C4-2B (cell line): Measurements from ENCODE around the gene TRPM5.

Experiments
- H3K27ac ChIP-seq: fragments of 450-650 bp; 2 replicates; pipeline ENCODE4 v1.5.1; 2017
- CTCF ChIP-seq: fragments of 450-650 bp; conservative IDR thresholded peaks from 2 replicates; pipeline ENCODE4 v1.5.1; 2017; ENCODE audit warnings: mild to moderate bottlenecking
- ZFX ChIP-seq: fragments of 450-650 bp; IDR thresholded peaks from 2 replicates; pipeline ENCODE4 v1.6.1; 2017

TRPM5 gene

DNA sequence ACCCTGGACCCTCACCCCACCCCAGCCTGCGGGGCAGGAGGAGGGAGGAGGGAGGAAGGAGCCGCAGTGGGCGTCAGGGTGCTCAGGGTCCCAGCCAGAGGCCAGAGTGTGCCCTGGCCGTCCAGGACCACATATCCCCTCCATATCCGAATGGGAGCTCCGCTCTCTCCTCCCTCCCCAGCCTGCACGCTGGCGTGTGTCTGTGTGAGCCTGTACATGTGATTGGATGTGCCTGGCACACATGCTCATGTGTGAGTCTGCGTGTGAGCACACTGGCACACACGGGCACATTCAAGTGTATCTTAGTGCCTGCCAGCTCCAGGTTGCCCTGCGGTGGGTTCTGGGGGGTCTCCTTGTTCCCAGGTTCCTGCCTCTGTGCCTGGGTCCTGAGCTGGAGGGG, 35.6 kb downstream of the TRPM5 start:
- no peak overlapping the region for H3K27ac ChIP-seq
- TF ChIP-seq CTCF = no peak
- no peak for TF ChIP-seq ZFX

DNA sequence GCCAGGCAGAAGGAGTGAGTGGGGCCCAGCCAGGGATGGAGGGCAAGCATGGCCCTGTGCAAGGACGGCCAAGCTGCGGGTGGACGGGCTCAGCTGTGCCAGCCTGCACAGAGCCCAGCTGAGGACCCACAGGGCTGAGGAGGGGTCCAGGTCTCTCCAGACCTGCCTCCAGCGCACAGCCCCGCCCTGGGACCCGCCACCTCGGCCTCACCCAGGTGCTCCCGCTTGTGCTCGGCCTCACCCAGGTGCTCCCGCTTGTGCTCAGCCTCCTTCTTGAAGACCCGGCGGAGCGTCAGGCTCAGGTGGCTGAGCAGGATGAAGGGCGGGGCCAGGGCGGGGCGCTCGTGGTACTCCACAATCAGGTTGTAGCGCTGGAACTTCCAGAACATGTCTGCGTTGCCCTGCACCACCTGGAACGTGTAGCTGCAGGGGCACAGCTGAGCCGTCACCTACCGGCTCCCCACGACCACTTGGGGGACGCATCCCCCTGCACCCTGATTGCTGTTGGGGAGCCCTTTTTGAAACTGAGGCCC, 37.4 kb downstream of the TRPM5 start:
- TF ChIP-seq CTCF = no peak
- no peak for TF ChIP-seq ZFX
- H3K27ac ChIP-seq = no peak overlapping the region

DNA sequence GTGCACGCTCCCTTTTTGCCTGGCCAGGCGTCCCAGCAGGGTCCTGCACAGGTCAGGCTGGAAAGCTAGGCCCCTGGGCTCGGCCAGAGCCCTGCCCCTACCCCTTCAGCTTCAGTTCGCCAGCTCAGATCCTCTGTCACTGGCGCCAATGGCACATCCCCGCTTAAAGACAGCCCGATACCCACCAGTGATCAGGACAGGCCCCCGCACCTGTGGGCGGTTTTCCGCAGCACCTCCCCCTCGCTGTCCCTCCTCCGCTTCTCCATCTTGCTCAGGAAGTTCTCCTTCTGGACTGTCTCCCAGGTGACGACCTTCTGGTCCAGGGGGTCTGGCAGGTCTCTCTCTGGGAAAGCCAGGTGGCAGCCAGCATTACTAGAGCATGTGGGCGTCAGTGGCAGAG, 37.9 kb downstream of the TRPM5 start:
- no peak for TF ChIP-seq ZFX
- TF ChIP-seq CTCF = no peak
- no peak overlapping the region for H3K27ac ChIP-seq

GRCh38 chr11:2404735-2405196, 39.5 kb downstream of the TRPM5 start:
- H3K27ac ChIP-seq = no peak overlapping the region
- TF ChIP-seq CTCF (no peak), ZFX (no peak)

- TF ChIP-seq CTCF (no peak), ZFX (no peak)
- no peak overlapping the region for H3K27ac ChIP-seq
These were observed 41.2 kb downstream of the TRPM5 start for GRCh38 chr11:2402890-2403645.

- peak overlapping the region; percentile 89; the same call in 1 of the 2 replicates for H3K27ac ChIP-seq
- TF ChIP-seq ZFX (no peak), CTCF (no peak)
These were observed 42.2 kb downstream of the TRPM5 start for GRCh38 chr11:2402106-2402505.

DNA sequence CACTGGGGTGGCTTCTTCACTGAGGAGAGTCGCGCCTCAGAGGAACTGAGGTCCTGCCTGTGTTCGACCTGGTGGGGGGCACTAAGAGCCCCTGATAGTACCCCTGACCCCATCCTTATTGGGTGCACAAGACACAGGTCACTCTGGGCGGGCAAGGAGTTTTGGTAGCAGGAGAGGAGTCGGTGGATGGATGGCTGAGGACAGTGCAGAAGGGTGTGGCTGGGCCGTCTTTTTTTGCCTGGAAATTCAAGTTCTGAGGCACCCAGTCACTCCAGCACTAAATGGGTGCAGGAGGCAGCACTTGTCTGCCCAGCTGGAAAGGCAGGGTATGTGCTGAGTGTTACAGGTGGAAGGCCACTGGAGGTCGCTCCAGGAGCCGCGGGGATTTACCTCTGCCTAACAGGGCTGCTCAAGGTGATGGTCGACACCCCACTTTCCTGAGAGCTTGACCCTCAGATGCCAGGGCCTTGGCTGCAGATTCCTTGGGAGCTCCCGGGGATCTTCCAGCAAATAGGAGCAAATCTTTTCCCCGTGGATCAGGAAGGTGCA, 42.8 kb downstream of the TRPM5 start:
- no peak for TF ChIP-seq CTCF
- TF ChIP-seq ZFX = no peak
- peak overlapping the region; percentile 89 for H3K27ac ChIP-seq
